HG03460 (cell line): Measurements from ENCODE around the gene UBE2D1.

Experiments
- ATAC-seq: cut with Tn5 transposase; IDR thresholded peaks from one replicate; pipeline ENCODE4 v1.9.1; 2021; ENCODE audit not compliant: unreplicated experiment

Gene UBE2D1

GRCh38 chr10:58334817-58335305, at the start of gene UBE2D1:
Gene UBE2D1, plus strand, starts transcription at chr10:58335006. Its CDS starts 196 bp downstream, at chr10:58335202.
- ATAC-seq, result peak; percentile 97

- ATAC-seq, result peak; percentile 86
Measured at GRCh38 chr10:58291538-58292174, 43.1 kb upstream of the UBE2D1 start.

- no peak for ATAC-seq
Measured at GRCh38 chr10:58293989-58294388, 40.8 kb upstream of the UBE2D1 start.

- peak; percentile 93 for ATAC-seq
Measured at GRCh38 chr10:58299580-58299979, 35.2 kb upstream of the UBE2D1 start.

GRCh38 chr10:58300676-58301075, 34.1 kb upstream of the UBE2D1 start:
- ATAC-seq, result no peak

- ATAC-seq, result no peak
Measured at GRCh38 chr10:58302254-58302653, 32.6 kb upstream of the UBE2D1 start.

GRCh38 chr10:58304099-58304633, 30.6 kb upstream of the UBE2D1 start:
- no peak for ATAC-seq

- ATAC-seq, result no peak
Measured at GRCh38 chr10:58305821-58306220, 29.0 kb upstream of the UBE2D1 start.

- ATAC-seq, result no peak
Measured at GRCh38 chr10:58307676-58308075, 27.1 kb upstream of the UBE2D1 start.

- no peak for ATAC-seq
Measured at GRCh38 chr10:58311026-58311425, 23.8 kb upstream of the UBE2D1 start.

GRCh38 chr10:58316874-58317273, 17.9 kb upstream of the UBE2D1 start:
- ATAC-seq, result no peak

- ATAC-seq, result no peak
Measured at GRCh38 chr10:58318346-58318745, 16.5 kb upstream of the UBE2D1 start.

- ATAC-seq, result no peak
Measured at GRCh38 chr10:58319599-58319998, 15.2 kb upstream of the UBE2D1 start.

GRCh38 chr10:58320351-58321049, 14.3 kb upstream of the UBE2D1 start:
- no peak for ATAC-seq

GRCh38 chr10:58322072-58322834, 12.6 kb upstream of the UBE2D1 start:
- ATAC-seq, result peak; percentile 64

- ATAC-seq, result no peak
Measured at GRCh38 chr10:58322835-58323209, 12.0 kb upstream of the UBE2D1 start.

- no peak for ATAC-seq
Measured at GRCh38 chr10:58326967-58327381, 7.8 kb upstream of the UBE2D1 start.

GRCh38 chr10:58328233-58328632, 6.6 kb upstream of the UBE2D1 start:
- no peak for ATAC-seq

- no peak for ATAC-seq
Measured at GRCh38 chr10:58330431-58330830, 4.4 kb upstream of the UBE2D1 start.

GRCh38 chr10:58331646-58332045, 3.2 kb upstream of the UBE2D1 start:
- ATAC-seq, result no peak

GRCh38 chr10:58335306-58336005, 650 bp downstream of the UBE2D1 start:
- peak; percentile 50 for ATAC-seq
